SK-N-SH treated with all-trans-retinoic acid at 6 μM for 48 hours (cell line): ENCODE data around the gene RPL41.

Experiments
- ARNTL ChIP-seq: fragments of 450-650 bp; formaldehyde crosslinking; IDR thresholded peaks from 2 replicates; pipeline ENCODE4 v1.5.0; 2020; ENCODE audit warnings: low read depth, mild to moderate bottlenecking, moderate library complexity, borderline replicate concordance
- RARB ChIP-seq: fragments of 250-450 bp; sonication (Bioruptor Pico); IDR thresholded peaks from 2 replicates; pipeline ENCODE4 v1.8.0; 2021; ENCODE audit warnings: mild to moderate bottlenecking, moderate library complexity
- TCF4 ChIP-seq: fragments of 250-450 bp; sonication (Bioruptor Pico); IDR thresholded peaks from 2 replicates; pipeline ENCODE4 v1.8.0; 2021; ENCODE audit warnings: mild to moderate bottlenecking, moderate library complexity, borderline replicate concordance
- TOX ChIP-seq: fragments of 250-450 bp; sonication (Bioruptor Pico); IDR thresholded peaks from 2 replicates; pipeline ENCODE4 v1.8.0; 2021; ENCODE audit warnings: mild to moderate bottlenecking, moderate library complexity, borderline replicate concordance
- ZFP3 ChIP-seq: fragments of 250-450 bp; sonication (Bioruptor Pico); IDR thresholded peaks from 2 replicates; pipeline ENCODE4 v1.5.0; 2020; ENCODE audit warnings: mild to moderate bottlenecking, moderate library complexity
- ZFP30 ChIP-seq: fragments of 450-650 bp; formaldehyde crosslinking; IDR thresholded peaks from 2 replicates; pipeline ENCODE4 v1.5.0; 2022; ENCODE audit warnings: mild to moderate bottlenecking, moderate library complexity
- ZNF565 ChIP-seq: fragments of 450-650 bp; formaldehyde crosslinking; conservative IDR thresholded peaks from 2 replicates; pipeline ENCODE4 v1.5.0; 2020; ENCODE audit warnings: low read depth, mild to moderate bottlenecking, moderate library complexity
- ZNF8 ChIP-seq: fragments of 450-650 bp; formaldehyde crosslinking; IDR thresholded peaks from 2 replicates; pipeline ENCODE4 v1.5.0; 2020; ENCODE audit warnings: mild to moderate bottlenecking, moderate library complexity
- TF ChIP-seq, protein P1 (sequence below): fragments of 250-450 bp; sonication (Bioruptor Pico); IDR thresholded peaks from 2 replicates; pipeline ENCODE4 v1.5.1; 2021; ENCODE audit warnings: mild to moderate bottlenecking, moderate library complexity
- TF ChIP-seq, protein P2 (sequence below): fragments of 250-450 bp; sonication (Bioruptor Pico); IDR thresholded peaks from 2 replicates; pipeline ENCODE4 v1.8.0; 2021; ENCODE audit warnings: low read depth, mild to moderate bottlenecking, moderate library complexity, borderline replicate concordance

DNA sequence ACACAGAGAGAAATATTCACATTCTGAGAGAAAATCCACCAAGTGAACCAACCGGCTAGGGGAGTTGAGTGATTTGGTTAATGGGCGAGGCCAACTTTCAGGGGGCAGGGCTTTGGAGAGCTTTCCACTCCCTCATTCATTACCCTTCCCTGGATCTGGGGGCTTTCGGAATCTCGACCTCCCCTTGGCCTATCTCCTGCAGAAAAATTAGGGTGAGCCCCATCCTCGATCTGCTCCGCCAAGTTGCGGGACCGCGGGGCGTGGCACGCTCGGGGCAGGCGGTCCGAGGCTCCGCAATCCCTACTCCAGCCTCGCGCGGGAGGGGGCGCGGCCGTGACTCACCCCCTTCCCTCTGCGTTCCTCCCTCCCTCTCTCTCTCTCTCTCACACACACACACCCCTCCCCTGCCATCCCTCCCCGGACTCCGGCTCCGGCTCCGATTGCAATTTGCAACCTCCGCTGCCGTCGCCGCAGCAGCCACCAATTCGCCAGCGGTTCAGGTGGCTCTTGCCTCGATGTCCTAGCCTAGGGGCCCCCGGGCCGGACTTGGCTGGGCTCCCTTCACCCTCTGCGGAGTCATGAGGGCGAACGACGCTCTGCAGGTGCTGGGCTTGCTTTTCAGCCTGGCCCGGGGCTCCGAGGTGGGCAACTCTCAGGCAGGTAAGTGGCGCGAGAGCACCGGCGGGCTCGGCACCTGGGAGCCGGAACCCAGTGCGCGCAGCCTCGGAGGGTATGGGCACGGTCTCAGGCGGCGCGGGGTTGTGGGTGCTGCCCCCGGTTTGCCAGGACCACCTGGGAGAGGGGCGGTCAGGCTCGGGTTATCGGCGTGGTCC is 36.5 kb upstream of the RPL41 start, which contains the start of gene ERBB3:
- TF ChIP-seq, protein P1, sequence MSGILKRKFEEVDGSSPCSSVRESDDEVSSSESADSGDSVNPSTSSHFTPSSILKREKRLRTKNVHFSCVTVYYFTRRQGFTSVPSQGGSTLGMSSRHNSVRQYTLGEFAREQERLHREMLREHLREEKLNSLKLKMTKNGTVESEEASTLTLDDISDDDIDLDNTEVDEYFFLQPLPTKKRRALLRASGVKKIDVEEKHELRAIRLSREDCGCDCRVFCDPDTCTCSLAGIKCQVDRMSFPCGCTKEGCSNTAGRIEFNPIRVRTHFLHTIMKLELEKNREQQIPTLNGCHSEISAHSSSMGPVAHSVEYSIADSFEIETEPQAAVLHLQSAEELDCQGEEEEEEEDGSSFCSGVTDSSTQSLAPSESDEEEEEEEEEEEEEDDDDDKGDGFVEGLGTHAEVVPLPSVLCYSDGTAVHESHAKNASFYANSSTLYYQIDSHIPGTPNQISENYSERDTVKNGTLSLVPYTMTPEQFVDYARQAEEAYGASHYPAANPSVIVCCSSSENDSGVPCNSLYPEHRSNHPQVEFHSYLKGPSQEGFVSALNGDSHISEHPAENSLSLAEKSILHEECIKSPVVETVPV (CRISPR knock-in tag), result no peak
- no peak for TF ChIP-seq ZFP30 (CRISPR knock-in tag)
- no peak for TF ChIP-seq TCF4 (CRISPR knock-in tag)
- no peak for TF ChIP-seq ZNF8 (CRISPR knock-in tag)
- no peak for TF ChIP-seq ZFP3 (CRISPR knock-in tag)
- no peak for TF ChIP-seq TOX (CRISPR knock-in tag)
- TF ChIP-seq, protein P2, sequence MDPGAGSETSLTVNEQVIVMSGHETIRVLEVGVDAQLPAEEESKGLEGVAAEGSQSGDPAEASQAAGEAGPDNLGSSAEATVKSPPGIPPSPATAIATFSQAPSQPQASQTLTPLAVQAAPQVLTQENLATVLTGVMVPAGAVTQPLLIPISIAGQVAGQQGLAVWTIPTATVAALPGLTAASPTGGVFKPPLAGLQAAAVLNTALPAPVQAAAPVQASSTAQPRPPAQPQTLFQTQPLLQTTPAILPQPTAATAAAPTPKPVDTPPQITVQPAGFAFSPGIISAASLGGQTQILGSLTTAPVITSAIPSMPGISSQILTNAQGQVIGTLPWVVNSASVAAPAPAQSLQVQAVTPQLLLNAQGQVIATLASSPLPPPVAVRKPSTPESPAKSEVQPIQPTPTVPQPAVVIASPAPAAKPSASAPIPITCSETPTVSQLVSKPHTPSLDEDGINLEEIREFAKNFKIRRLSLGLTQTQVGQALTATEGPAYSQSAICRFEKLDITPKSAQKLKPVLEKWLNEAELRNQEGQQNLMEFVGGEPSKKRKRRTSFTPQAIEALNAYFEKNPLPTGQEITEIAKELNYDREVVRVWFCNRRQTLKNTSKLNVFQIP (CRISPR knock-in tag), result no peak
- no peak for TF ChIP-seq ZNF565
- no peak for TF ChIP-seq ARNTL
- no peak for TF ChIP-seq RARB (CRISPR knock-in tag)
